ENCODE measurements around the gene KLHL6. TPM values are rescaled to one million over a fixed set of nuclear protein-coding genes. Genes with fewer than 3 reads are reported as not detected.

Gene KLHL6
- total RNA-seq, 1 experiment from 2014 or later: 0.11 TPM

DNA sequence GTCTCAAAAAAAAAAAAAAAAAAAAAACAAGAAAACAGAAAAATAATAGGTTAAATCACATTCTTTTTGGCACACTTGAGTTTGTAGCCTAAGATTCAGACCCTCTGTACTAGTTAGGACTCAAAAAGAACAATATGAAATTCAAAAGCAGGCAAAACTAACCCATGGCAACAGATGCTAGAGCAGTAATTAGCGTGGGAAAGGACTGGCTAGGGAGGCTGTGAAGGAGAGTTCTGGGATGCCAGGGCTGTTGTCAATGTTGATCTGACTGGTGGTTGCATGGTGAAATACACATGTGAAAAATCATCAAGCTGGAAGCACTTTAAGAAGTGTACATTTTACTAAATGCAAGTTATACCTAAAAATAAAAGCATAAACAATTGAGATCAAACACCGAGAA is 35.6 kb downstream of the KLHL6 start (continued):
- TF ChIP-seq, protein P1, sequence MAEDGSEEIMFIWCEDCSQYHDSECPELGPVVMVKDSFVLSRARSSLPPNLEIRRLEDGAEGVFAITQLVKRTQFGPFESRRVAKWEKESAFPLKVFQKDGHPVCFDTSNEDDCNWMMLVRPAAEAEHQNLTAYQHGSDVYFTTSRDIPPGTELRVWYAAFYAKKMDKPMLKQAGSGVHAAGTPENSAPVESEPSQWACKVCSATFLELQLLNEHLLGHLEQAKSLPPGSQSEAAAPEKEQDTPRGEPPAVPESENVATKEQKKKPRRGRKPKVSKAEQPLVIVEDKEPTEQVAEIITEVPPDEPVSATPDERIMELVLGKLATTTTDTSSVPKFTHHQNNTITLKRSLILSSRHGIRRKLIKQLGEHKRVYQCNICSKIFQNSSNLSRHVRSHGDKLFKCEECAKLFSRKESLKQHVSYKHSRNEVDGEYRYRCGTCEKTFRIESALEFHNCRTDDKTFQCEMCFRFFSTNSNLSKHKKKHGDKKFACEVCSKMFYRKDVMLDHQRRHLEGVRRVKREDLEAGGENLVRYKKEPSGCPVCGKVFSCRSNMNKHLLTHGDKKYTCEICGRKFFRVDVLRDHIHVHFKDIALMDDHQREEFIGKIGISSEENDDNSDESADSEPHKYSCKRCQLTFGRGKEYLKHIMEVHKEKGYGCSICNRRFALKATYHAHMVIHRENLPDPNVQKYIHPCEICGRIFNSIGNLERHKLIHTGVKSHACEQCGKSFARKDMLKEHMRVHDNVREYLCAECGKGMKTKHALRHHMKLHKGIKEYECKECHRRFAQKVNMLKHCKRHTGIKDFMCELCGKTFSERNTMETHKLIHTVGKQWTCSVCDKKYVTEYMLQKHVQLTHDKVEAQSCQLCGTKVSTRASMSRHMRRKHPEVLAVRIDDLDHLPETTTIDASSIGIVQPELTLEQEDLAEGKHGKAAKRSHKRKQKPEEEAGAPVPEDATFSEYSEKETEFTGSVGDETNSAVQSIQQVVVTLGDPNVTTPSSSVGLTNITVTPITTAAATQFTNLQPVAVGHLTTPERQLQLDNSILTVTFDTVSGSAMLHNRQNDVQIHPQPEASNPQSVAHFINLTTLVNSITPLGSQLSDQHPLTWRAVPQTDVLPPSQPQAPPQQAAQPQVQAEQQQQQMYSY (CRISPR knock-in tag; IDR thresholded peaks at IDR 0.05): no peak
- TF ChIP-seq JUN (CRISPR knock-in tag; IDR thresholded peaks at IDR 0.05) (no peak), NFATC4 (CRISPR knock-in tag; IDR thresholded peaks at IDR 0.05) (no peak), NFE2L1 (CRISPR knock-in tag; IDR thresholded peaks at IDR 0.05) (no peak), TEAD1 (CRISPR knock-in tag; IDR thresholded peaks at IDR 0.05) (no peak), CREB1 (CRISPR knock-in tag; IDR thresholded peaks at IDR 0.05) (no peak), ZNF219 (CRISPR knock-in tag; IDR thresholded peaks at IDR 0.05; ENCODE audit: borderline replicate concordance) (no peak), FOXP1 (CRISPR knock-in tag; IDR thresholded peaks at IDR 0.05; ENCODE audit: borderline replicate concordance) (no peak), ELF4 (CRISPR knock-in tag; IDR thresholded peaks at IDR 0.05; ENCODE audit: low read depth) (no peak), ZNF232 (CRISPR knock-in tag; IDR thresholded peaks at IDR 0.05) (no peak), CBFB (CRISPR knock-in tag; IDR thresholded peaks at IDR 0.05; ENCODE audit: low read depth) (no peak), EMX1 (CRISPR knock-in tag; IDR thresholded peaks at IDR 0.05) (no peak)
- TF ChIP-seq, protein P2, sequence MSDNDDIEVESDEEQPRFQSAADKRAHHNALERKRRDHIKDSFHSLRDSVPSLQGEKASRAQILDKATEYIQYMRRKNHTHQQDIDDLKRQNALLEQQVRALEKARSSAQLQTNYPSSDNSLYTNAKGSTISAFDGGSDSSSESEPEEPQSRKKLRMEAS (CRISPR knock-in tag; IDR thresholded peaks at IDR 0.05): no peak

DNA sequence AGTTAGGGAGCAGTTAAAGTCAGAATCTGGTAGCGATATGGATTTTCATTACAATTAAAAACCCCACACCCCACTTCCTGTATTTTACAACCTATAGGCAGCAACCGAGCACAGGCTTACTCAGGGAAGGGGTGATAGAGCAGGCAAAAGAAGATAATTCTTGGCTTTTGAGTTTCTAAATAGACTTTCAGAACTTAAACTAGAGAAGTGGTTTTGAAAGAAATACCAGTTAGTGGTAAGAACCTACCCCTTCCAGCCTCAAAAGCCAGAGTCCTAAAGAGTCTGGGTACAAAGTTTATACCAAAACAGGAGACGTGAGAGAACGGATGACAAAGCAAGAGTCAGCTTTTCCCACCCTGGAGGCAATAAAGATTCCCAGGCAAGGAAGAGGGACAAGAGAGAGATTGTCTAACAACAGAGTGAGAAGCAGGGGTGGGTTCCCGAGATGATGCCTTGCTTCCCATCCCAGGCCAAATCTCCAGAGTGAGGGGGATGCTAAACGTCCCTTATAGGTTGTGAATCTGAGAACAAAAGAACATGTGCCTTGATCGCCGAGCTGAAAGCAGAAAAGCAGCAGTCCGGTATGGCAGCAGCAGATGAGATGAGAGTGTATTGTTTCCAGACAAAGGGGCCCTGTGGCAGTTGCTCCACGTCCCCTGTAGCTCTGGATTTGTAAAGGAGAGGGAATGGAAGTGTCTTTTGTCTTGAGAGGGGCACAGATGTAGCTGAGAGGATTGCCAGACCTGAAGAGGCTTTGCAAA is 36.8 kb downstream of the KLHL6 start:
- H3K27ac Mint-ChIP-seq: no peak overlapping the region
- no peak overlapping the region for H3K4me3 Mint-ChIP-seq
- ChIA-PET CTCF (interaction anchor here (1.0 to 1.7 kb wide), 3 partner anchors 42 to 249 kb away, joined by 3 to 6 read pairs (median 5); no protein-coding TSS in a partner anchor), POLR2A (interaction anchor here (0.5 kb wide), 1 partner anchor 15 kb away, joined by 3 read pairs; no protein-coding TSS in a partner anchor)
- TF ChIP-seq, protein P3, sequence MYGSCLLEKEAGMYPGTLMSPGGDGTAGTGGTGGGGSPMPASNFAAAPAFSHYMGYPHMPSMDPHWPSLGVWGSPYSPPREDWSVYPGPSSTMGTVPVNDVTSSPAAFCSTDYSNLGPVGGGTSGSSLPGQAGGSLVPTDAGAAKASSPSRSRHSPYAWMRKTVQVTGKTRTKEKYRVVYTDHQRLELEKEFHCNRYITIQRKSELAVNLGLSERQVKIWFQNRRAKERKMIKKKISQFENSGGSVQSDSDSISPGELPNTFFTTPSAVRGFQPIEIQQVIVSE (CRISPR knock-in tag; IDR thresholded peaks at IDR 0.05; ENCODE audit: borderline replicate concordance): no peak
- TF ChIP-seq ZNF396 (CRISPR knock-in tag; IDR thresholded peaks at IDR 0.05; ENCODE audit: borderline replicate concordance) (no peak), CREB1 (CRISPR knock-in tag; IDR thresholded peaks at IDR 0.05) (no peak), TEAD4 (CRISPR knock-in tag; IDR thresholded peaks at IDR 0.05) (no peak), PRRX2 (CRISPR knock-in tag; IDR thresholded peaks at IDR 0.05) (no peak), FOXP1 (CRISPR knock-in tag; IDR thresholded peaks at IDR 0.05; ENCODE audit: borderline replicate concordance) (no peak), GABPB1 (CRISPR knock-in tag; IDR thresholded peaks at IDR 0.05) (no peak), NFYB (CRISPR knock-in tag; conservative IDR thresholded peaks at IDR 0.05; ENCODE audit: low read depth) (no peak), MYBL2 (CRISPR knock-in tag; IDR thresholded peaks at IDR 0.05) (no peak), OVOL2 (CRISPR knock-in tag; IDR thresholded peaks at IDR 0.05; ENCODE audit: borderline replicate concordance) (no peak)
- TF ChIP-seq, protein P4, sequence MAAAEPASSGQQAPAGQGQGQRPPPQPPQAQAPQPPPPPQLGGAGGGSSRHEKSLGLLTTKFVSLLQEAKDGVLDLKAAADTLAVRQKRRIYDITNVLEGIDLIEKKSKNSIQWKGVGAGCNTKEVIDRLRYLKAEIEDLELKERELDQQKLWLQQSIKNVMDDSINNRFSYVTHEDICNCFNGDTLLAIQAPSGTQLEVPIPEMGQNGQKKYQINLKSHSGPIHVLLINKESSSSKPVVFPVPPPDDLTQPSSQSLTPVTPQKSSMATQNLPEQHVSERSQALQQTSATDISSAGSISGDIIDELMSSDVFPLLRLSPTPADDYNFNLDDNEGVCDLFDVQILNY (CRISPR knock-in tag; IDR thresholded peaks at IDR 0.05): no peak
- TF ChIP-seq, protein P5, sequence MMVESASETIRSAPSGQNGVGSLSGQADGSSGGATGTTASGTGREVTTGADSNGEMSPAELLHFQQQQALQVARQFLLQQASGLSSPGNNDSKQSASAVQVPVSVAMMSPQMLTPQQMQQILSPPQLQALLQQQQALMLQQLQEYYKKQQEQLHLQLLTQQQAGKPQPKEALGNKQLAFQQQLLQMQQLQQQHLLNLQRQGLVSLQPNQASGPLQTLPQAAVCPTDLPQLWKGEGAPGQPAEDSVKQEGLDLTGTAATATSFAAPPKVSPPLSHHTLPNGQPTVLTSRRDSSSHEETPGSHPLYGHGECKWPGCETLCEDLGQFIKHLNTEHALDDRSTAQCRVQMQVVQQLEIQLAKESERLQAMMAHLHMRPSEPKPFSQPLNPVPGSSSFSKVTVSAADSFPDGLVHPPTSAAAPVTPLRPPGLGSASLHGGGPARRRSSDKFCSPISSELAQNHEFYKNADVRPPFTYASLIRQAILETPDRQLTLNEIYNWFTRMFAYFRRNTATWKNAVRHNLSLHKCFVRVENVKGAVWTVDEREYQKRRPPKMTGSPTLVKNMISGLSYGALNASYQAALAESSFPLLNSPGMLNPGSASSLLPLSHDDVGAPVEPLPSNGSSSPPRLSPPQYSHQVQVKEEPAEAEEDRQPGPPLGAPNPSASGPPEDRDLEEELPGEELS (CRISPR knock-in tag; IDR thresholded peaks at IDR 0.05): no peak
- TF ChIP-seq, protein P6, sequence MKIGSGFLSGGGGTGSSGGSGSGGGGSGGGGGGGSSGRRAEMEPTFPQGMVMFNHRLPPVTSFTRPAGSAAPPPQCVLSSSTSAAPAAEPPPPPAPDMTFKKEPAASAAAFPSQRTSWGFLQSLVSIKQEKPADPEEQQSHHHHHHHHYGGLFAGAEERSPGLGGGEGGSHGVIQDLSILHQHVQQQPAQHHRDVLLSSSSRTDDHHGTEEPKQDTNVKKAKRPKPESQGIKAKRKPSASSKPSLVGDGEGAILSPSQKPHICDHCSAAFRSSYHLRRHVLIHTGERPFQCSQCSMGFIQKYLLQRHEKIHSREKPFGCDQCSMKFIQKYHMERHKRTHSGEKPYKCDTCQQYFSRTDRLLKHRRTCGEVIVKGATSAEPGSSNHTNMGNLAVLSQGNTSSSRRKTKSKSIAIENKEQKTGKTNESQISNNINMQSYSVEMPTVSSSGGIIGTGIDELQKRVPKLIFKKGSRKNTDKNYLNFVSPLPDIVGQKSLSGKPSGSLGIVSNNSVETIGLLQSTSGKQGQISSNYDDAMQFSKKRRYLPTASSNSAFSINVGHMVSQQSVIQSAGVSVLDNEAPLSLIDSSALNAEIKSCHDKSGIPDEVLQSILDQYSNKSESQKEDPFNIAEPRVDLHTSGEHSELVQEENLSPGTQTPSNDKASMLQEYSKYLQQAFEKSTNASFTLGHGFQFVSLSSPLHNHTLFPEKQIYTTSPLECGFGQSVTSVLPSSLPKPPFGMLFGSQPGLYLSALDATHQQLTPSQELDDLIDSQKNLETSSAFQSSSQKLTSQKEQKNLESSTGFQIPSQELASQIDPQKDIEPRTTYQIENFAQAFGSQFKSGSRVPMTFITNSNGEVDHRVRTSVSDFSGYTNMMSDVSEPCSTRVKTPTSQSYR (CRISPR knock-in tag; IDR thresholded peaks at IDR 0.05): no peak
- TF ChIP-seq, protein P7, sequence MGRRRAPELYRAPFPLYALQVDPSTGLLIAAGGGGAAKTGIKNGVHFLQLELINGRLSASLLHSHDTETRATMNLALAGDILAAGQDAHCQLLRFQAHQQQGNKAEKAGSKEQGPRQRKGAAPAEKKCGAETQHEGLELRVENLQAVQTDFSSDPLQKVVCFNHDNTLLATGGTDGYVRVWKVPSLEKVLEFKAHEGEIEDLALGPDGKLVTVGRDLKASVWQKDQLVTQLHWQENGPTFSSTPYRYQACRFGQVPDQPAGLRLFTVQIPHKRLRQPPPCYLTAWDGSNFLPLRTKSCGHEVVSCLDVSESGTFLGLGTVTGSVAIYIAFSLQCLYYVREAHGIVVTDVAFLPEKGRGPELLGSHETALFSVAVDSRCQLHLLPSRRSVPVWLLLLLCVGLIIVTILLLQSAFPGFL (CRISPR knock-in tag; IDR thresholded peaks at IDR 0.05; ENCODE audit: borderline replicate concordance): no peak
- no peaks in the 10 kb centered on the region for H3K36me3 Mint-ChIP-seq
- H3K27me3 Mint-ChIP-seq (ENCODE audit: low read depth): peaks cover 19% of the 10 kb centered on the region
- DNase-seq (ENCODE audit: low spot score): no peak
- peaks cover 22% of the 10 kb centered on the region for H3K4me1 Mint-ChIP-seq
- ATAC-seq: peak; percentile 48
- no peaks in the 10 kb centered on the region for H3K9me3 Mint-ChIP-seq
